Jurkat, Clone E6-1 (cell line): ENCODE measurements around the gene BNIP2.
"Not testable (repeated sequence)": the region's sequence is repeated elsewhere in the genome, so short reads cannot be mapped to it uniquely, and the experiment has no call there.

Experiments used
- DNase-seq: peaks from one replicate; pipeline ENCODE4 v3.0.0-alpha.2; 2011; ENCODE audit warnings: low read depth, low spot score
- H3K4me3 ChIP-seq: 2 replicates; pipeline ENCODE4 v1.5.1; 2011; ENCODE audit warnings: mild to moderate bottlenecking, low read length, control low read depth, moderate library complexity

BNIP2 gene

GRCh38 chr15:59646277-59646676 lies 42.8 kb downstream of the BNIP2 start:
- no peak for DNase-seq

DNA sequence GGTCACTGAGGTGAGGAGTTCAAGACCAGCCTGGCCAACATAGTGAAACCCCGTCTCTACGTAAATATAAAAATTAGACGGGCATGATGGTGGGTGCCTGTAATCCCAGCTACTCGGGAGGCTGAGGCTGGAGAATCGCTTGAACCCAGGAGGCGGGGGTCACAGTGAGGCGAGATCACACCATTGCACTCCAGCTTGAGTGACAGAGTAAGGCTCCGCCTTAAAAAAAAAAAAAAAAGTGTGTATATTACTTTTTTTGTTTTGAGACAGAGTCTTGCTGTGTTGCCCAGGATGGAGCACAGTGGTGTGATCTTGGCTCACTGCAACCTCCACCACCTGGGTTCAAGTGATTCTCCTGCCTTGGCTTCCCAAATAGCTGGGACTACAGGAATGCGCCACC lies 43.3 kb downstream of the BNIP2 start:
- H3K4me3 ChIP-seq, DNase-seq: not testable (repeated sequence)

More at GRCh38 chr15:59646277-59646676, 42.8 kb downstream of the BNIP2 start:
- no peak overlapping the region for H3K4me3 ChIP-seq

GRCh38 chr15:59644756-59645155 lies 44.4 kb downstream of the BNIP2 start:
- no peak for DNase-seq
- H3K4me3 ChIP-seq = no peak overlapping the region

- no peak overlapping the region for H3K4me3 ChIP-seq
- DNase-seq = no peak
These were observed 46.8 kb downstream of the BNIP2 start for GRCh38 chr15:59642351-59642750.

GRCh38 chr15:59637507-59637906 lies 51.6 kb downstream of the BNIP2 start:
- not testable (repeated sequence) for H3K4me3 ChIP-seq, DNase-seq

DNA sequence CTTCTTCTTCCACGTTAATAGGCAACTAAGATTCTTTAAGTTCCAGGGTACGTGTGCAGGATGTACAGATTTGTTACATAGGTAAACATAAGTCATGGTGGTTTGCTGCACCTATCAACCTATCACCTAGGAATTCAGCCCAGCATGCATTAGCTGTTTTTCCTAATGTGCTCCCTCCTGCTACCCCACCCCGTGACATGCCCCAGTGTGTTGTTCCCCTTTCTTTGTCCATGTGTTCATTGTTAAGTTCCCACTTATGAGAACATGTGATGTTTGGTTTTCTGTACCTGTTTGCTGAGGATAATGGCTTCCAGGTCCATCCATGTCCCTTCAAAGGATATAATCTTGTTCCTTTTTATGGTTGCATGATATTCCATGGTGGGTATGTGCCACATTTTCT lies 52.9 kb downstream of the BNIP2 start:
- no peak for DNase-seq
- no peak overlapping the region for H3K4me3 ChIP-seq

DNA sequence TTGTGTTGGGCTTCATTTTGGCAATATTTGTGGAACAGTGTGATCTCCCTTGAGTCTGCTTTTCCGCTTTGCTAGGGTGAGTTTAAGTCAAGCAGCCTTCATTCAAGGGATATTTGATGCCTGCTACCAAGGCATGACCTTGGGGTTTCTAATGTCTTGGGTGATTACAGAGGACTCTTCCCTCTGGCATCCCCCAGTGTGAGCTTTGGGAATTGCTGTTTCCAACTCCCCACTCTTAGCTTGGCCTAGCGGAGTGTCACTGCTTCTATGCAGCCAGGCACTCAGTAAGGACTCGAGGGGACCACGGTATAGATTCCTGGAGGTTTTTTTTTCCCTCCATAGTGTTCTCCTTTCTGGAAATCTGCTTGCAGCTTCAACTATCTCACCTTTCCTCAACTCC lies 56.4 kb downstream of the BNIP2 start:
- no peak overlapping the region for H3K4me3 ChIP-seq
- no peak for DNase-seq

DNA sequence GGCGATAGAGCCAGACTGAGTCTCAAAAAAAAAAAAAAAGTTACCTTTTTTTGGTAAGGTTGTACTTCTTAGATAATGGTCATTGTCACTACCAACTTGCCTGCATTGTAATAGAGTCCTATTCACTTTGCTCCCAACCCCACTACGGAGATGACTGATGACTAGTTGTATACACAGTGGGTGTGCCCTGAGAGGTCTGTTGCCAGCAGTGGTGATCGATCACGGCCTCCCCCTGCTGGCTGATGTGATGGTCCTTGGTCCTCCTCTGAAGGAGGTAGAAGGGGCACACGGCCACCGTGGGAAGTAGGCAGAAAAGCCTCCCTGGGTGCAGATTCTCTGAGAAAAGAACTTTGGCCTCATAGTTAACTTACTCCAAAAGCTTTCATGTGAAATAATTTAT lies 66.8 kb downstream of the BNIP2 start:
- no peak for DNase-seq
- no peak overlapping the region for H3K4me3 ChIP-seq

- DNase-seq = no peak
- H3K4me3 ChIP-seq = no peak overlapping the region
These were observed 70.7 kb downstream of the BNIP2 start for GRCh38 chr15:59618406-59618805.

DNA sequence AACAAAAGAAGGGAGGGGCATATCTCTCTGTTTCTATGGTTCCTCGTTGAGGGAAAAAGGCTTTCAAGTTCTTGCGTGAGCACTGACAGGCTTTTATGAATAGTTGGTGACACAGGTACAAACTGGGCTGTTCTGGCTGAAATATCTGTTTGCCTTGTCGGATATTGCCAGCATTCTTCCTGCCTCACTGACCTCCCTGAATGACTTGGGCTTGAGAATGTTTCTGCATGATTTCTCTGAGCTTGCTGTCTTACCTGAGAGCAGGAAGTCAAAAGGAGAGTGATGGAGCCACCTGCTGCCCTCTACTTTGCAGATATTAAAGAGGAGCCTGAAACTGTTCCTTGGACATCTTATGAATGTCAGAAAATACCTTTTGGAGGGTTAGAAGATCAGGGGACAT lies 72.7 kb downstream of the BNIP2 start:
- no peak for DNase-seq
- no peak overlapping the region for H3K4me3 ChIP-seq

DNA sequence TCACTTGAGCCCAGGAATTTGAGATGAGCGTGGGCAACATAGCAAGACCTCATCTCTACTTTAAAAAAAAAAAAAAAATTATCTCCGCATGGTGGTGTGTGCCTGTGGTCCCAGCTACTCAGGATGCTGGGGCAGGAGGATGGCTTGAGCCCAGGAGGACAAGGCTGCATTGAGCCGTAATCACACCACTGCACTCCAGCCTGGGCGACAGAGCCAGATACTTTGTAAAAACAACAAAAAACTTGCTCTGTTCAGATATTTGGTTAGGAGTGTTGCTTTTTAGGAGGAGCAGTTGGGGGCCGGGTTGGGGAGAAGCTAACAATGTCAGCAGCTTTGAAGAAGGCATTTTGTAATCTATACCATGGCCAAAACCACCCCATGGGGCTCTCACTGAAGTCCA lies 73.5 kb downstream of the BNIP2 start:
- no peak overlapping the region for H3K4me3 ChIP-seq
- no peak for DNase-seq

DNA sequence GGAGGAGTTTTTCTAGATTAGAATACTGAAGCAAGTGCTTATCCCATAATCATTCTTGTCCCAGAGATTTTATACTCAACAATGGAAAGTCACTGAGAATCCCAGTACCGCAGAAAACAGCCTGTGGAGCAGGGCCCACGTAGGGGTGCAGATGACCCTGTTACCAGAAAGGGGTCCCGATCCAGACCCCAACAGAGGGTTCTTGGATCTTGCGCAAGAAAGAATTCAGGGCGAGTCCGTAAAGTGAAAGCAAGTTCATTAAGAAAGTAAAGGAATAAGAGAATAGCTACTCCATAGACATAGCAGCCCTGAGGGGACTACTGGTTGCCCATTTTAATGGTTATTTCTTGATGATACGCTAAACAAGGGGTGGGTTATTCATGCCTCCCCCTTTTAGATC lies 75.0 kb downstream of the BNIP2 start:
- no peak overlapping the region for H3K4me3 ChIP-seq
- no peak for DNase-seq

GRCh38 chr15:59611276-59612260 lies 77.6 kb downstream of the BNIP2 start, which contains the start of gene GCNT3:
Gene GCNT3, plus strand, starts transcription at chr15:59611783. Its CDS starts 6,456 bp downstream, at chr15:59618239.
- no peak for DNase-seq
- H3K4me3 ChIP-seq = no peak within 1 kb of the TSS

GRCh38 chr15:59609730-59610712 lies 79.1 kb downstream of the BNIP2 start:
- DNase-seq = no peak
- H3K4me3 ChIP-seq = no peak overlapping the region
